ENCODE results near the gene ATG12.
"Not testable (repeated sequence)": the region's sequence is repeated elsewhere in the genome, so short reads cannot be mapped to it uniquely, and the experiment has no call there.

The ATG12 gene

DNA sequence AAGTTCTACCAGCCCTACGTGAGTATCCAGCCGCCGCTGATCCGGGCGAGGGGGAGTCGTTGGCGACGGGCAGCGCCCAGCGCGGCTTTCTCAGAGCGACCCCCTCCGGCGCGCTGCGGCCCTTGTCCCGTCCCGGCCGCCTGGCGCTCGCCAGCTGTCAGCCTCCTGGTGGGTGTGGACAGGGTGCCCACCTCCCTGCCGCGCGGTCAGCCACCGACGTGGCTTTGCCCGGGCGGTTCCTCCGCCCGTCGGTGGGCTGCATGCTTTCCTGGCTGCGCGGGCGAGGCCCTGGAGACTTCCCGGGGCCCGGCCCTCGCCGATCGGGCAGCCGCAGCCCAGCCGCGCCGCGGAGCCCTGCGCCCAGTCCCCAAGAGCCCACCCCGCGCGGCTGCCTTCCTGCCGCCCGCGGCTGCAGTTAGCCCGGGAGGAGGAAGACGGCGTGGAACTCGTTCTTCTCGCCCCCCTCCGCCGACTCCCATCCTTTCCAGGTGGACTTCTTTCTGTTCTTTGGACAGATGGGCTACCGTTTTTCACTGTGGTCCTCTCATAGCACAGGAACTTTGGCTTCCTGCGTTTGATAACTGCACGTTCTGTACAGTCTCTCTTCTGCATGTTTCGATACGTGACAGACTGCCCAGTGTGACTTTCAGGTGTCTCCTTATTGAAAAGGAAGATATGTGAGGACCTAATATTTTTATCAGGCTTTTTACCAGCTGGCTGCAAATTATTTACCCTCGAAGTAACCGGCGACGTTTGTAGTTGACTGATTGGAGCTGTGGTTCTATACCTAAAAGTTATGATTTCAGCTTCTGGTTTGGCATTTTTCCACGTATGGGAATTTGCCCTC is 947 bp upstream of the ATG12 start:
- peak in 1 of 2 experiments; percentile 73 for DNase-seq

GRCh38 chr5:115840873-115841272 is 492 bp downstream of the ATG12 start:
- no peak for DNase-seq

GRCh38 chr5:115838885-115839518 is 2.4 kb downstream of the ATG12 start:
- no peak for DNase-seq

GRCh38 chr5:115835481-115835880 is 5.9 kb downstream of the ATG12 start:
- no peak for DNase-seq

GRCh38 chr5:115831163-115831768 is 10.1 kb downstream of the ATG12 start:
- no peak for DNase-seq

DNA sequence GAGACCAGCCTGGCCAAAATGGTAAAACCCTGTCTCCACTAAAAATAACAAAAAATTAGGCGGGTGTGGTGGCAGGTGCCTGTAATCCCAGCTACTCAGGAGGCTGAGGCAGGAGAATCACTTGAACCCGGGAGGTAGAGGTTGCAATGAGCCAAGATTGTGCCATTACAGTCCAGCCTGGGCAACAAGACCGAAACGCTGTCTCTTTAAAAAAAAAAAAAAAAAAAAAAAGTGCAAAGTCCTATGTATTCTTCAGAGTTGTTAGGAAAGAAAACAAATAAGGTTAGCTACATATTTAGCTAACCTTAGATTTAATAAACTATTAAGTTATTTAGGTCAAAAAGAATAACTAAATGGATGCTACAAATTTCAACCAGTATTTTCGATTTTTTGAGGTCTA is 11.5 kb downstream of the ATG12 start:
- no peak for DNase-seq

- no peak for DNase-seq
Observed at GRCh38 chr5:115825948-115826347, 15.4 kb downstream of the ATG12 start.

DNA sequence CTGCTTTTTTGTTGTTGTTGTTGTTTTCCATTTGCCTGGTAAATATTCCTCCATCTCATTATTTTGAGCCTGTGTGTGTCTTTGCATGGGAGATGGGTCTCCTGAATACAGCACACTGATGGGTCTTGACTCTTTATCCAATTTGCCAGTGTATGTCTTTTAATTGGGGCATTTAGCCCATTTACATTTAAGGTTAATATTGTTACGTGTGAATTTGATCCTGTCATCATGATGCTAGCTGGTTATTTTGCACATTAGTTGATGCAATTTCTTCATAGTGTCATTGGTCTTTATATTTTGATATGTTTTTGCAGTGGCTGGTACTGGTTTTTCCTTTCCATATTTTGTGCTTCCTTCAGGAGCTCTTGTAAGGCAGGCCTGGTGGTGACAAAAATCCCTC is 16.4 kb downstream of the ATG12 start:
- DNase-seq, result not testable (repeated sequence)

DNA sequence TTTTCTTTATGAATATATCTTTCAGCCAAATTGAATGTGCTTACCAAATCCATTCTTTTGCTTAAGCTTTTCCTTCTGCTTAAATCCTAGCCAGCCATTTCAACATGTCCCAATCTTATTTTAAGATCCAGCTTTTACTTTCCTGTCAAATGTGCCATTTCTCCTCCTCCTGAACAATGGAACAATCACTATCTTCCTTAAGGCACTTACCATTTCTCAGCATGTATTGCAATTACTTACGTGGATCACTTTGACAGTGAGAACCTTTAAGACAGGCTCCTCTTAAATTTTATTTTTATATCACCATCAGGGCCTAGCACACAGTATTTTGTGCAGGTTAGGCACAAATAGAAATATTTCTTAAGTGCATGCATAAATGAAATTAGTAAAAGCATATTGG is 20.5 kb downstream of the ATG12 start:
- DNase-seq, result no peak

DNA sequence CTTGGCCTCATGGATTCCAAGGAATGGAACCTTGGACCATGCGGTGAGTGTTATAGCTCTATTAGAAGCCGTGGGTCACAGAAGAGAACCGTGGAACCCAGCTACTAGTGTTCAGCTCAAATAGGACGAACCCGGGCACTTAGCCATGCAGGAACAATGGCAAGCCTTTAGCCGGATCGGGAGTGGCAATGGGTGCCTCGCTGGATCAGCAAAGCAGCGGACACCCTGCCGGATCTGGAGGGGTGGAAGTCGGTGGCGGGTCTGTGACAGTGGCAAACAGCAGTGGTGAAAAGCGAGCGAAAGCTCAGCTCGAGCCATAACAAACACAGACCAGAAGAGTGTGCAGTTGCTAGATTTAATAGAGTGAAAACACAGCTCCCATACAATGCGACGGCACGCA is 22.5 kb downstream of the ATG12 start:
- no peak for DNase-seq

GRCh38 chr5:115817386-115817785 is 24.0 kb downstream of the ATG12 start:
- DNase-seq, result no peak

- no peak for DNase-seq
Observed at GRCh38 chr5:115816226-115817081, 24.9 kb downstream of the ATG12 start, which contains the start of gene CDO1. TSS of gene CDO1 (minus strand) at chr5:115816659. CDS start at chr5:115816397, 262 bp downstream.

GRCh38 chr5:115815693-115816225 is 25.6 kb downstream of the ATG12 start:
- DNase-seq, result no peak

DNA sequence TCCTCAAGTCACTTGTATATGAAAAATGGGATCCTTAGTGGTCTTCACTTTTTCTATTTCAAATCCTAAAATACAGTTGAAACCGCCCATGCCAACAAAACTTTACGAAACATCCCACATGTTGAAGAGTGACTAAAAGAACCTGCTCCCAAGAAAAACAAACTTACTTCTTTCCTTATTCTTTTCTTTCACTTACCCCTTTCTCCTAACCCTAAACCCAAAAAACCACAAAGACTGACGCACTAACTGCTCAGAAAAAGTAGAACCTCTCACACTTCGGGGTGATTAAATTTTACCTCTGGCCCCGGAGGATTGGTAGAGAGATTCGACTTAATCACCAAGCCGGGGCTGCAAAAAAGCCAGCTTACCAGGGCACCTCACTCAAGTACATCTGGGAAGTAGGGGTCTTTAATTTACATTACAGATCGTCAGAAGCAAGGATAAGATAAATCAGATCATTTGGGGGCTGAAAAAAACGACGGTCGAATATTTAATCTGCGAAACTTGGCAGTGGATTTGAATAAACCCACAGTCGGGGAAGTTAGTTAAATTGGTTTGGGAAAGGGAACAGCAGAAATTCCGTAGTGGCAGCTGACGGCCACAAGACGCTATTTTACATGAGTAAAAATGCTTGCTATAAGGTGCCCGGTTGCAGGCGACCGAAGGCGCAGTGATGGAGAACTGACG is 26.2 kb downstream of the ATG12 start:
- DNase-seq, result no peak

DNA sequence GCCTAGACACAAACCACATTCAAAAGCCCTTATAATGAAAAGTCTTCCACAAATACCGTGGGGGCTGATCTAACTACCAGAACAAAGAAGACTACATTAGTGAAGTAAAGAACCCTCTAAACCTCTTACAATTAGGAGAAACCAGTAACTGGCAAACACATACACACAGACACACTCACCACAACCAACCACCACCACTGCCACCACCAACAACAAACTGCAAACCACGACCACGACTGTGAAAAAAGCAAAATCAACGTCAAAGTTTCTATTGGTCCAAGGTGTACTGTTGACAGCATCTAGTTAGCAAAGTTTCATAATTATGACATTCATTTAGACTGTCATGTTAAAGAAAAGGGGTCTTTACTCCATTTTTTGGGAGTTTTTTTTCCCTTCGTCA is 27.6 kb downstream of the ATG12 start:
- DNase-seq, result no peak

GRCh38 chr5:115812372-115812771 is 29.0 kb downstream of the ATG12 start:
- DNase-seq, result no peak

GRCh38 chr5:115811406-115811805 is 30.0 kb downstream of the ATG12 start:
- DNase-seq, result no peak

DNA sequence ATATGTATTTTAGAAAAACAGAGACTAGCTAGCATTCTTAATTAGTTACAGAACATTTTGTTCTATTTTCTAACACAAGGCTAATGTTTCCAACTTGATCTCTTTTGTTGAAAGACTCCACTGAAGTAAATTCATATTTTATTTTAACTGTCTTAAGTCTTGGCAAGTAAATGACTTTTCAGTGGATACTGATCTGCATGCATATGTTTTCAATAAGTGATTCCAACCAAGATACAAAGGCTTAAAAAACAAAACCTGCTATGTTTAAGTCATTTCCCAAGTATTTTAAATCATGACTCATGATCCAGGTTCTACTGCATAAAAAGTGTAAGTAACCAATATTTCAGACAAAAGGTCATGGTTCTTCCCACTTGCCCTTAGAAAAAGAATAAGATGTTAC is 30.6 kb downstream of the ATG12 start:
- DNase-seq, result no peak

- DNase-seq, result no peak
Observed at GRCh38 chr5:115809946-115810345, 31.4 kb downstream of the ATG12 start.

DNA sequence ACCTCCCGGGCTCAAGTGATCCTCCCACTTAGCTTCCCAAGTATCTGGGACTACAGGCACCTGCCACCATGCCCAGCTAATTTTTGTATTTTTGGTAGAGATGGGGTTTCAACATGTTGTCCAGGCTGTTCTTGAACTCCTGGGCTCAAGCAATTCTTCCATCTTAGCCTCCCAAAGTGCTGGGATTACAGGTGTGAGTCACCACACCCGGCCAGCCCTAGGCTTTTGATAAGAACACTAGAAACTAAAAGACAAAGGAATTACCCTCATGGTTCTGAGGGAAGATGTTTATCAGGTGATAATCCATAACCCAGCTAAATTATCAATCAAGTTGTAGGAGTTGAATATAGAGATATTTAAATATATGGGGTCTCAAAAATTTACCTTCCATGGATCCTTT is 33.3 kb downstream of the ATG12 start:
- not testable (repeated sequence) for DNase-seq

DNA sequence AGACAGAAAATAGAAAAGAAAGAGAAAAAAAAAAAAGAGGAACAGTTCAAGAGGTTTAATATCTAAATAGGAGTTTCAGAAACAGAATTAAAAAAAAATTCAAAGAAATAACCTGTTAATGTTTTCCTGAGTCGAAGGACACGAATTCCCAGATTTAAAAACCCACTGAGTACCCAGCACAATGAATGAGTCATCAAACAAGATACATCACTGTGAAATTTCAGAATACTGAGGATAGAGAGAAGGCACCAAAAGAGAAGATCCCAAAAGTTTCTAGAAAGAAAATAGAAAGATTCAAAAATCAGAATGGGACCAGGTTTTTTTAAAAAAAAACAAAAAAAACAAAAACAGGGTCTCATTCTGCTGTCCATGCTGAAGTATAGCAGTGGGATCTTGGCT is 33.7 kb downstream of the ATG12 start:
- DNase-seq, result no peak

Measured in NCI-H187 (cell line).